Kidney (tissue), 14 donors: ENCODE results near the gene NINJ1. TPM values are rescaled to one million over a fixed set of nuclear protein-coding genes. Genes with fewer than 3 reads are reported as not detected.

Experiments
- DNase-seq, 5 donors: peaks; one replicate each; pipeline ENCODE4 v3.0.0-alpha.2; 2013 to 2020
- FAIRE-seq: peaks from 2 replicates; lab custom pipeline; 2012; peaks lifted over from hg19 to GRCh38; lab: Jason Lieb, UNC
- H3K27ac ChIP-seq, 2 donors: one replicate each; pipeline ENCODE4 v1.7.0; 2013; ENCODE audit warnings: low read depth in 2 of 2, low read length in 2 of 2, inconsistent platforms in 1 of 2
- H3K27me3 ChIP-seq: one replicate; pipeline ENCODE4 v1.7.1; 2013; ENCODE audit warnings: low read length, inconsistent platforms; ENCODE audit not compliant: control insufficient read depth, insufficient read depth
- H3K36me3 ChIP-seq, 3 donors: one replicate each; pipeline versions ENCODE4 v1.7.0 to v1.7.1; 2013; ENCODE audit warnings: low read length in 3 of 3, control low read depth in 1 of 3, inconsistent platforms in 1 of 3; ENCODE audit not compliant: insufficient read depth in 3 of 3, control insufficient read depth in 2 of 3
- H3K4me1 ChIP-seq, 3 donors: one replicate each; pipeline versions ENCODE4 v1.7.0 to v1.7.1; 2013; ENCODE audit warnings: low read length in 3 of 3, inconsistent platforms in 1 of 3, low read depth in 1 of 3; ENCODE audit not compliant: control insufficient read depth in 2 of 3, insufficient read depth in 2 of 3
- H3K4me3 ChIP-seq, 3 donors: one replicate each; pipeline versions ENCODE4 v1.7.0 to v1.8.1; 2013; ENCODE audit warnings: low read length in 3 of 3, control low read depth in 1 of 3, inconsistent platforms in 1 of 3
- H3K9ac ChIP-seq, 3 donors: one replicate each; pipeline versions ENCODE4 v1.7.0 to v1.7.1; 2013; ENCODE audit warnings: low read length in 3 of 3, control low read depth in 1 of 3, inconsistent platforms in 1 of 3
- H3K9me3 ChIP-seq, 3 donors: one replicate each; pipeline versions ENCODE4 v1.7.0 to v1.7.1; 2013; ENCODE audit warnings: low read length in 3 of 3, control low read depth in 1 of 3, inconsistent platforms in 1 of 3; ENCODE audit not compliant: control insufficient read depth in 2 of 3, insufficient read depth in 1 of 3
- intact Hi-C: fragments of 100-400 bp; cut with DNase I; formaldehyde crosslinking; loops from one replicate; pipeline ENCODE4 v1.11.1; 2022
- polyA plus RNA-seq: library from polyadenylated mRNA; stranded (reverse); fragments of 350-450 nt; fragmentation: Illumina TruSeq; extraction: RNeasy Lipid Tissue Mini Kit (QIAGEN cat#74804); gene quantifications from one replicate; pipeline ENCODE4 v1.2.3, GENCODE V29; 2014; ENCODE audit warnings: low read depth, low replicate concordance; ENCODE audit not compliant: insufficient read depth
- total RNA-seq: library from RNA; stranded (reverse); fragmentation: NEBNext Ultra II Directional; extraction: Animal tissue kit (Norgen Biotek cat#: 25700); gene quantifications from one replicate; pipeline ENCODE4 v1.2.1, GENCODE V29; 2021
- TF ChIP-seq, protein P1 (sequence below): IDR thresholded peaks from 3 replicates; pipeline ENCODE4 v1.5.1; 2012; ENCODE audit warnings: mild to moderate bottlenecking, moderate library complexity, borderline replicate concordance; ENCODE audit not compliant: insufficient read depth; ENCODE audit errors: extremely low read depth
- donor health status: control.
- donor health status: control.
- donor health status: control.
- donor health status: control.
- donor health status: control.
- donor health status: DM: yes; HTN: yes; CAD: no.
- donor health status: Normal renal cell carcinoma (clear cell type).

Gene NINJ1
- total and polyA plus RNA-seq, 2 donors from 2014 or later = 56.3 to 149 TPM

DNA sequence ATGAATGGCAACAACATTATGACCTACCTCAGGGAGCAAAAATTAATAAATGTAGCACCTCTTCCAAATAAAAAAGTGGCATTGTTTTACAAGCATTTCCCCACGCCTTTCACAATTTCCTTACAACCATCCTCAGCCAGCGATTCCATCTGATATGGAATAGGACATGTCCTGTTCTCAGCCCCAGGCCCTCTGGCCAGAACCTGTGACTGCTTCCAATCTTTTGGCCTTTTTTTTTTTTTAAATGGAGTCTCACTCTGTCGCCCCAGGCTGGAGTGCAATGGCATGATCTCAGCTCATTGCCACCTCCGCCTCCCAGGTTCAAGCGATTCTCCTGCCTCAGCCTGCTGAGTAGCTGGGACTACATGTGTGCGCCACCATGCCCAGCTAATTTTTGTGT is 33.1 kb upstream of the NINJ1 start:
- TF ChIP-seq, protein P1, sequence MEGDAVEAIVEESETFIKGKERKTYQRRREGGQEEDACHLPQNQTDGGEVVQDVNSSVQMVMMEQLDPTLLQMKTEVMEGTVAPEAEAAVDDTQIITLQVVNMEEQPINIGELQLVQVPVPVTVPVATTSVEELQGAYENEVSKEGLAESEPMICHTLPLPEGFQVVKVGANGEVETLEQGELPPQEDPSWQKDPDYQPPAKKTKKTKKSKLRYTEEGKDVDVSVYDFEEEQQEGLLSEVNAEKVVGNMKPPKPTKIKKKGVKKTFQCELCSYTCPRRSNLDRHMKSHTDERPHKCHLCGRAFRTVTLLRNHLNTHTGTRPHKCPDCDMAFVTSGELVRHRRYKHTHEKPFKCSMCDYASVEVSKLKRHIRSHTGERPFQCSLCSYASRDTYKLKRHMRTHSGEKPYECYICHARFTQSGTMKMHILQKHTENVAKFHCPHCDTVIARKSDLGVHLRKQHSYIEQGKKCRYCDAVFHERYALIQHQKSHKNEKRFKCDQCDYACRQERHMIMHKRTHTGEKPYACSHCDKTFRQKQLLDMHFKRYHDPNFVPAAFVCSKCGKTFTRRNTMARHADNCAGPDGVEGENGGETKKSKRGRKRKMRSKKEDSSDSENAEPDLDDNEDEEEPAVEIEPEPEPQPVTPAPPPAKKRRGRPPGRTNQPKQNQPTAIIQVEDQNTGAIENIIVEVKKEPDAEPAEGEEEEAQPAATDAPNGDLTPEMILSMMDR = no peak
- H3K4me1 ChIP-seq = no peaks in the 10 kb centered on the region
- FAIRE-seq = no peak
- H3K9ac ChIP-seq = no peak overlapping the region
- no peaks in the 10 kb centered on the region for H3K9me3 ChIP-seq
- no peak overlapping the region for H3K27ac ChIP-seq
- H3K4me3 ChIP-seq = no peak overlapping the region
- DNase-seq = no peak
- intact Hi-C loops = no loop called here
- no peaks in the 10 kb centered on the region for H3K27me3 ChIP-seq
- H3K36me3 ChIP-seq = no peaks in the 10 kb centered on the region

DNA sequence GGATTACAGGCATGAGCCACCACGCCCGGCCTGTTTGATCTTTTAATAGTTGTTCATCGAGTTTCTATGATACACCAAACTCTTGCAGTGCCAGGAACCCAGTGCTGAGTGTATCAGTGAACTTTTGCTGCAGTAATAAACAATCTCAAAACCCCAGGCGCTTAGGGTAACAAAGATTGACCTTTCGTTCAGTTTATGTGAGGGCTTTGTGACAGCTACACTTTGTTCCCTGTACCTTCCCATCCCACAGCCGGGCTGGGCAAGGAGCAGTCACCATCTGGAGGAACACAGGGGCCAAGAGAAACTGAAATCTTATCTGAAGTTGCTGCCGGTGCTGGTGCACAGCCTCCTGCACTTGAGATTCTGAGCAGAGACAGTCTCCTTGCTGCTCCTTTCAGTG is 32.6 kb upstream of the NINJ1 start:
- Histone ChIP-seq H3K27ac (no peak overlapping the region), H3K9ac (no peak overlapping the region), H3K9me3 (no peaks in the 10 kb centered on the region), H3K4me3 (no peak overlapping the region), H3K27me3 (no peaks in the 10 kb centered on the region), H3K4me1 (no peaks in the 10 kb centered on the region), H3K36me3 (no peaks in the 10 kb centered on the region)
- no peak for FAIRE-seq
- TF ChIP-seq, protein P1 = no peak
- no peak for DNase-seq
- intact Hi-C loops = no loop called here

DNA sequence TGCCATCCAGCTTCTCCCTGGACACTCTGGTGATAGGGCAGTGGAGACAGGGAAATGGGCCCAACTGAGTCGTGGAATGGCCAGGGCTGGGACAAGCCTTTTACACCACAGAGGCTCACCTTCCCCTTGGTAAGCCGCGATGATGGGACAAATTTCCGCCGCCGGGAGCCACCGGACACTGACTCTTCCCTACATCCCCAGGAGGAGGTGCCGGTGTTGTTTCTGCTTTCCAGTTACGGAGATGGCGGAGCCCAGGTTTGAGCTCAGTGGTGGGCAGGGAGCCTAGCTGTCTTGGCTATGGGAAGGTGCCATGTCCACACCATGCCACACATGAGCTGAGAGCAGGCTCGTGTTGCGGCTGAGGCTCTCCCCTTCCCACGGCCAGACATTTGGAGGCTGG is 30.0 kb upstream of the NINJ1 start:
- intact Hi-C loops = no loop called here
- TF ChIP-seq, protein P1 = no peak
- Histone ChIP-seq H3K4me1 (no peaks in the 10 kb centered on the region), H3K36me3 (no peaks in the 10 kb centered on the region), H3K9me3 (no peaks in the 10 kb centered on the region), H3K27me3 (no peaks in the 10 kb centered on the region), H3K27ac (no peak overlapping the region), H3K4me3 (no peak overlapping the region), H3K9ac (no peak overlapping the region)
- FAIRE-seq (no peak), DNase-seq (no peak)
